Body of pancreas (tissue), 4 donors: ENCODE data around the gene ROBO1.

Source experiments
- POLR2A ChIP-seq, 3 donors: fragments of 450-650 bp; IDR thresholded peaks; one replicate each; pipeline ENCODE4 v1.6.1; 2016; ENCODE audit warnings: antibody characterized with exemption in 3 of 3, mild to moderate bottlenecking in 2 of 3
- TF ChIP-seq, protein P1 (sequence below), 7 experiments: fragments of 450-650 bp in 4 of 7; fragments of 200-600 bp in 3 of 7; sonication (generic) in 3 of 7; IDR thresholded peaks; one replicate each; pipeline ENCODE4 v1.5.1; 2016 to 2019; ENCODE audit warnings: antibody characterized with exemption in 7 of 7

DNA sequence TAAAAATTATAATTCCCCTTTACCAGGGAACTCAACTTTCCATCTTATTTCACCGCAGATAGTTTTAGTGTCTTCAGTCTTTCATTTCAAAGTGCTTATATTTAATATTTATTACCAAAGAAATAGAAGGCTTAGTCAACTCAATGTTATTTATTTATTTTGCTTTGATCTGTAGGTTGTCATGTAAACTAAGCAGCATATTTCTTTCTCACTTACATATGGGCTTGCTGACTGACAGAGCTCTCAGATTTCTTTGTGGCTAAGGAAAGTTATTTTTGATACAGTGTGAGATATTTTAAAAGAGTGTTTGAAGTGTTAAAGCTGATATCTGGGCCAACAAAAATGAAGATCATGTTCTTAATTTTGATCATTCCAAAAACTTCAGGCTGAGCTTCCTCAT lies 331.4 kb downstream of the ROBO1 start:
- TF ChIP-seq, protein P1, sequence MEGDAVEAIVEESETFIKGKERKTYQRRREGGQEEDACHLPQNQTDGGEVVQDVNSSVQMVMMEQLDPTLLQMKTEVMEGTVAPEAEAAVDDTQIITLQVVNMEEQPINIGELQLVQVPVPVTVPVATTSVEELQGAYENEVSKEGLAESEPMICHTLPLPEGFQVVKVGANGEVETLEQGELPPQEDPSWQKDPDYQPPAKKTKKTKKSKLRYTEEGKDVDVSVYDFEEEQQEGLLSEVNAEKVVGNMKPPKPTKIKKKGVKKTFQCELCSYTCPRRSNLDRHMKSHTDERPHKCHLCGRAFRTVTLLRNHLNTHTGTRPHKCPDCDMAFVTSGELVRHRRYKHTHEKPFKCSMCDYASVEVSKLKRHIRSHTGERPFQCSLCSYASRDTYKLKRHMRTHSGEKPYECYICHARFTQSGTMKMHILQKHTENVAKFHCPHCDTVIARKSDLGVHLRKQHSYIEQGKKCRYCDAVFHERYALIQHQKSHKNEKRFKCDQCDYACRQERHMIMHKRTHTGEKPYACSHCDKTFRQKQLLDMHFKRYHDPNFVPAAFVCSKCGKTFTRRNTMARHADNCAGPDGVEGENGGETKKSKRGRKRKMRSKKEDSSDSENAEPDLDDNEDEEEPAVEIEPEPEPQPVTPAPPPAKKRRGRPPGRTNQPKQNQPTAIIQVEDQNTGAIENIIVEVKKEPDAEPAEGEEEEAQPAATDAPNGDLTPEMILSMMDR (IDR thresholded peaks at IDR 0.05) = no peak
- TF ChIP-seq POLR2A (IDR thresholded peaks at IDR 0.05) = no peak
